SIG-M5 treated with dmso at 0.1 percent for 504 hours (cell line): ENCODE results near the gene HOXA10.

Source experiments
- DNase-seq: peaks from one replicate; lab custom pipeline; 2025; ENCODE audit not compliant: unreplicated experiment; lab: John Stamatoyannopoulos, UW

HOXA10 gene

GRCh38 chr7:27157702-27158431 lies 16.3 kb downstream of the HOXA10 start:
- DNase-seq, result no peak

- DNase-seq, result no peak
Measured at GRCh38 chr7:27156916-27157701, 17.0 kb downstream of the HOXA10 start.

GRCh38 chr7:27156508-27156898 lies 17.6 kb downstream of the HOXA10 start, which contains the start of gene HOXA7:
Gene HOXA7 (minus strand): TSS chr7:27156675. CDS start chr7:27156545, 130 bp downstream.
- no peak for DNase-seq

- no peak for DNase-seq
Measured at GRCh38 chr7:27155816-27156507, 18.2 kb downstream of the HOXA10 start.

GRCh38 chr7:27154901-27155815 lies 19.0 kb downstream of the HOXA10 start:
- DNase-seq, result no peak

- DNase-seq, result no peak
Measured at GRCh38 chr7:27154369-27154768, 19.8 kb downstream of the HOXA10 start.

- DNase-seq, result no peak
Measured at GRCh38 chr7:27153526-27153925, 20.6 kb downstream of the HOXA10 start.

- DNase-seq, result no peak
Measured at GRCh38 chr7:27152816-27153442, 21.2 kb downstream of the HOXA10 start.

GRCh38 chr7:27151931-27152815 lies 21.9 kb downstream of the HOXA10 start, which contains the start of gene HOXA3:
Gene HOXA3 (minus strand): TSS chr7:27152583. CDS start chr7:27110640, 41,943 bp downstream.
- DNase-seq, result no peak

GRCh38 chr7:27151341-27151930 lies 22.7 kb downstream of the HOXA10 start:
- DNase-seq, result no peak

GRCh38 chr7:27150568-27151340 lies 23.4 kb downstream of the HOXA10 start:
- peak; percentile 61 for DNase-seq

- DNase-seq, result no peak
Measured at GRCh38 chr7:27149842-27150567, 24.1 kb downstream of the HOXA10 start.

GRCh38 chr7:27148756-27149641 lies 25.1 kb downstream of the HOXA10 start:
- DNase-seq, result no peak

GRCh38 chr7:27148031-27148755 lies 25.9 kb downstream of the HOXA10 start:
- DNase-seq, result no peak

GRCh38 chr7:27147199-27148030 lies 26.7 kb downstream of the HOXA10 start, which contains the start of gene HOXA6:
Gene HOXA6 (minus strand): TSS chr7:27147774. CDS start chr7:27147749, 25 bp downstream.
- no peak for DNase-seq
